GM23338 (cell line): Measurements from ENCODE around the gene PSTK. TPM values are rescaled to one million over a fixed set of nuclear protein-coding genes. Genes with fewer than 3 reads are reported as not detected.

ENCODE experiments used
- ATAC-seq: fragments of 200-7000 bp; cut with Tn5 transposase; 3 replicates; pipeline ENCODE4 v1.9.1; 2020
- DNase-seq: peaks from one replicate; pipeline ENCODE4 v3.0.0-alpha.2; 2015; ENCODE audit warnings: low spot score
- H2AFZ ChIP-seq: fragments of 200-600 bp; sonication (generic); 2 replicates; pipeline ENCODE4 v1.8.0; 2016; ENCODE audit warnings: antibody characterized with exemption, mild to moderate bottlenecking, moderate library complexity
- H3F3A ChIP-seq: fragments of 200-600 bp; sonication (generic); replicated peaks from 2 replicates; pipeline ENCODE4 v1.8.0; 2017; ENCODE audit warnings: antibody characterized with exemption, mixed run types, low read depth
- H3K27ac ChIP-seq: fragments of 200-600 bp; sonication (generic); 2 replicates; pipeline ENCODE4 v1.6.1; 2016; ENCODE audit warnings: low read depth
- H3K27me3 ChIP-seq: fragments of 200-600 bp; sonication (generic); 2 replicates; pipeline ENCODE4 v1.8.0; 2016; ENCODE audit warnings: mild to moderate bottlenecking, mixed run types, moderate library complexity; ENCODE audit not compliant: insufficient read depth
- H3K36me3 ChIP-seq: fragments of 200-600 bp; sonication (generic); 2 replicates; pipeline ENCODE4 v1.8.0; 2016; ENCODE audit warnings: mild to moderate bottlenecking; ENCODE audit not compliant: insufficient read depth
- H3K4me1 ChIP-seq: fragments of 200-600 bp; sonication (generic); 2 replicates; pipeline ENCODE4 v1.8.0; 2016; ENCODE audit warnings: mild to moderate bottlenecking, moderate library complexity; ENCODE audit not compliant: insufficient read depth
- H3K4me2 ChIP-seq: fragments of 200-600 bp; sonication (generic); 2 replicates; pipeline ENCODE4 v1.7.1; 2017; ENCODE audit warnings: mixed run types
- H3K4me3 ChIP-seq: fragments of 200-600 bp; sonication (generic); 2 replicates; pipeline ENCODE4 v1.6.1; 2016; ENCODE audit warnings: mixed run types
- H3K79me2 ChIP-seq: fragments of 200-600 bp; sonication (generic); replicated peaks from 2 replicates; pipeline ENCODE4 v1.8.0; 2017; ENCODE audit warnings: mild to moderate bottlenecking; ENCODE audit not compliant: insufficient read depth
- H3K9me2 ChIP-seq: fragments of 200-600 bp; sonication (generic); 2 replicates; pipeline ENCODE4 v1.8.0; 2017; ENCODE audit not compliant: insufficient read depth
- H4K20me1 ChIP-seq: fragments of 200-600 bp; sonication (generic); replicated peaks from 2 replicates; pipeline ENCODE4 v1.8.0; 2017; ENCODE audit warnings: mild to moderate bottlenecking; ENCODE audit not compliant: insufficient read depth
- H3K27ac Mint-ChIP-seq: 2 replicates; pipeline ENCODE4 v1.8.0; 2020; ENCODE audit warnings: inconsistent platforms, mild to moderate bottlenecking, moderate library complexity, mixed read lengths
- H3K27me3 Mint-ChIP-seq: 3 replicates; pipeline ENCODE4 v1.8.0; 2022; ENCODE audit warnings: low read depth, mild to moderate bottlenecking, moderate library complexity, mixed read lengths, inconsistent platforms; ENCODE audit not compliant: insufficient read depth, poor library complexity
- H3K36me3 Mint-ChIP-seq: 3 replicates; pipeline ENCODE4 v1.8.0; 2021; ENCODE audit warnings: low read depth, mild to moderate bottlenecking, inconsistent platforms, moderate library complexity, mixed read lengths
- H3K4me1 Mint-ChIP-seq: 3 replicates; pipeline ENCODE4 v1.8.0; 2020; ENCODE audit warnings: mild to moderate bottlenecking, inconsistent platforms, mixed read lengths
- H3K4me3 Mint-ChIP-seq: 3 replicates; pipeline ENCODE4 v1.8.0; 2021; ENCODE audit warnings: moderate library complexity, mild to moderate bottlenecking, inconsistent platforms, mixed read lengths
- H3K9me3 Mint-ChIP-seq: 3 replicates; pipeline ENCODE4 v1.8.0; 2020; ENCODE audit warnings: moderate library complexity, mild to moderate bottlenecking, inconsistent platforms, mixed read lengths
- CREB1 ChIP-seq: fragments of 250-450 bp; sonication (Bioruptor Pico); IDR thresholded peaks from 2 replicates; pipeline ENCODE4 v1.5.0; 2020; ENCODE audit warnings: low read depth, mild to moderate bottlenecking, moderate library complexity
- CTCF ChIP-seq, 2 experiments: fragments of 200-600 bp in 1 of 2; sonication (generic) in 1 of 2; conservative IDR thresholded peaks; 2 replicates each; pipeline versions ENCODE4 v1.5.1 to v1.6.1; 2016 to 2017; ENCODE audit warnings: antibody characterized with exemption in 2 of 2, low read depth in 2 of 2, mild to moderate bottlenecking in 2 of 2, moderate library complexity in 1 of 2
- ETS1 ChIP-seq: IDR thresholded peaks from 2 replicates; pipeline ENCODE4 v1.6.1; 2016; ENCODE audit warnings: antibody characterized with exemption
- EZH2 ChIP-seq: fragments of 200-600 bp; sonication (generic); IDR thresholded peaks from one replicate; pipeline ENCODE4 v1.8.0; 2017; ENCODE audit warnings: antibody characterized with exemption, mild to moderate bottlenecking, low read depth; ENCODE audit not compliant: unreplicated experiment
- EZH2phosphoT487 ChIP-seq: fragments of 200-600 bp; sonication (generic); IDR thresholded peaks from one replicate; pipeline ENCODE4 v1.8.1; 2018; ENCODE audit warnings: antibody characterized with exemption; ENCODE audit not compliant: unreplicated experiment
- JUNB ChIP-seq: IDR thresholded peaks from one replicate; pipeline ENCODE4 v1.6.1; 2016; ENCODE audit warnings: antibody characterized with exemption; ENCODE audit not compliant: unreplicated experiment
- NANOG ChIP-seq: IDR thresholded peaks from 2 replicates; pipeline ENCODE4 v1.6.1; 2016; ENCODE audit warnings: antibody characterized with exemption, borderline replicate concordance
- POLR2AphosphoS5 ChIP-seq: IDR thresholded peaks from 2 replicates; pipeline ENCODE4 v1.6.1; 2016; ENCODE audit warnings: antibody characterized with exemption, low read depth
- STAT1 ChIP-seq: IDR thresholded peaks from one replicate; pipeline ENCODE4 v1.6.1; 2016; ENCODE audit warnings: antibody characterized with exemption; ENCODE audit not compliant: unreplicated experiment
- ZNF114 ChIP-seq: fragments of 250-450 bp; sonication (Bioruptor Pico); IDR thresholded peaks from 2 replicates; pipeline ENCODE4 v1.5.0; 2020; ENCODE audit warnings: mild to moderate bottlenecking, moderate library complexity
- ZNF331 ChIP-seq: fragments of 250-450 bp; sonication (Bioruptor Pico); IDR thresholded peaks from 2 replicates; pipeline ENCODE4 v1.5.0; 2020; ENCODE audit warnings: low read depth, mild to moderate bottlenecking, moderate library complexity
- polyA plus RNA-seq: library from polyadenylated mRNA; unstranded; fragments of >200 nt; fragmentation: Nextera tagmentation; extraction: Ambion mirVana; gene quantifications from 2 replicates; pipeline ENCODE4 v1.2.1, GENCODE V29; 2016
- total RNA-seq: library from RNA; depleted of rRNA; stranded (reverse); fragments of >200 nt; shearing (Covaris generic); gene quantifications from 2 replicates; pipeline ENCODE4 v1.2.3, GENCODE V29; 2014
- TF ChIP-seq, protein P1 (sequence below): IDR thresholded peaks from one replicate; pipeline ENCODE4 v1.6.1; 2018; ENCODE audit warnings: antibody characterized with exemption; ENCODE audit not compliant: unreplicated experiment
- TF ChIP-seq, protein P2 (sequence below): fragments of 250-450 bp; sonication (Bioruptor Pico); IDR thresholded peaks from 2 replicates; pipeline ENCODE4 v1.5.0; 2020; ENCODE audit warnings: mild to moderate bottlenecking, moderate library complexity

The PSTK gene
- total and polyA plus RNA-seq, 2 experiments from 2014 or later, result 2.3 to 9.3 TPM

GRCh38 chr10:123004298-123004697 lies 24.1 kb downstream of the PSTK start:
- ATAC-seq, result no peak
- Histone ChIP-seq H3K9me2 (no peaks in the 10 kb centered on the region), H3F3A (no peaks in the 10 kb centered on the region), H3K4me2 (no peak overlapping the region), H2AFZ (no peak overlapping the region), H3K4me1 (peaks cover 7% of the 10 kb centered on the region), H4K20me1 (peaks cover 13% of the 10 kb centered on the region), H3K79me2 (peaks cover 87% of the 10 kb centered on the region), H3K27me3 (peaks cover 3% of the 10 kb centered on the region), H3K36me3 (no peaks in the 10 kb centered on the region), H3K4me3 (no peak overlapping the region), H3K27ac (no peak overlapping the region)
- peaks cover 8% of the 10 kb centered on the region for H3K27me3 Mint-ChIP-seq
- no peak overlapping the region for H3K27ac Mint-ChIP-seq
- H3K4me1 Mint-ChIP-seq, result peaks cover 22% of the 10 kb centered on the region
- TF ChIP-seq ETS1 (no peak), EZH2 (no peak), EZH2phosphoT487 (no peak), POLR2AphosphoS5 (no peak), CTCF (conservative IDR thresholded peaks at IDR 0.05; ENCODE audit: low read depth in 2 of 2) (no peak), JUNB (no peak), STAT1 (no peak), ZNF114 (CRISPR knock-in tag) (no peak), NANOG (no peak), CREB1 (CRISPR knock-in tag) (no peak), ZNF331 (no peak)
- TF ChIP-seq, protein P1, sequence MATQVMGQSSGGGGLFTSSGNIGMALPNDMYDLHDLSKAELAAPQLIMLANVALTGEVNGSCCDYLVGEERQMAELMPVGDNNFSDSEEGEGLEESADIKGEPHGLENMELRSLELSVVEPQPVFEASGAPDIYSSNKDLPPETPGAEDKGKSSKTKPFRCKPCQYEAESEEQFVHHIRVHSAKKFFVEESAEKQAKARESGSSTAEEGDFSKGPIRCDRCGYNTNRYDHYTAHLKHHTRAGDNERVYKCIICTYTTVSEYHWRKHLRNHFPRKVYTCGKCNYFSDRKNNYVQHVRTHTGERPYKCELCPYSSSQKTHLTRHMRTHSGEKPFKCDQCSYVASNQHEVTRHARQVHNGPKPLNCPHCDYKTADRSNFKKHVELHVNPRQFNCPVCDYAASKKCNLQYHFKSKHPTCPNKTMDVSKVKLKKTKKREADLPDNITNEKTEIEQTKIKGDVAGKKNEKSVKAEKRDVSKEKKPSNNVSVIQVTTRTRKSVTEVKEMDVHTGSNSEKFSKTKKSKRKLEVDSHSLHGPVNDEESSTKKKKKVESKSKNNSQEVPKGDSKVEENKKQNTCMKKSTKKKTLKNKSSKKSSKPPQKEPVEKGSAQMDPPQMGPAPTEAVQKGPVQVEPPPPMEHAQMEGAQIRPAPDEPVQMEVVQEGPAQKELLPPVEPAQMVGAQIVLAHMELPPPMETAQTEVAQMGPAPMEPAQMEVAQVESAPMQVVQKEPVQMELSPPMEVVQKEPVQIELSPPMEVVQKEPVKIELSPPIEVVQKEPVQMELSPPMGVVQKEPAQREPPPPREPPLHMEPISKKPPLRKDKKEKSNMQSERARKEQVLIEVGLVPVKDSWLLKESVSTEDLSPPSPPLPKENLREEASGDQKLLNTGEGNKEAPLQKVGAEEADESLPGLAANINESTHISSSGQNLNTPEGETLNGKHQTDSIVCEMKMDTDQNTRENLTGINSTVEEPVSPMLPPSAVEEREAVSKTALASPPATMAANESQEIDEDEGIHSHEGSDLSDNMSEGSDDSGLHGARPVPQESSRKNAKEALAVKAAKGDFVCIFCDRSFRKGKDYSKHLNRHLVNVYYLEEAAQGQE, result no peak
- TF ChIP-seq, protein P2, sequence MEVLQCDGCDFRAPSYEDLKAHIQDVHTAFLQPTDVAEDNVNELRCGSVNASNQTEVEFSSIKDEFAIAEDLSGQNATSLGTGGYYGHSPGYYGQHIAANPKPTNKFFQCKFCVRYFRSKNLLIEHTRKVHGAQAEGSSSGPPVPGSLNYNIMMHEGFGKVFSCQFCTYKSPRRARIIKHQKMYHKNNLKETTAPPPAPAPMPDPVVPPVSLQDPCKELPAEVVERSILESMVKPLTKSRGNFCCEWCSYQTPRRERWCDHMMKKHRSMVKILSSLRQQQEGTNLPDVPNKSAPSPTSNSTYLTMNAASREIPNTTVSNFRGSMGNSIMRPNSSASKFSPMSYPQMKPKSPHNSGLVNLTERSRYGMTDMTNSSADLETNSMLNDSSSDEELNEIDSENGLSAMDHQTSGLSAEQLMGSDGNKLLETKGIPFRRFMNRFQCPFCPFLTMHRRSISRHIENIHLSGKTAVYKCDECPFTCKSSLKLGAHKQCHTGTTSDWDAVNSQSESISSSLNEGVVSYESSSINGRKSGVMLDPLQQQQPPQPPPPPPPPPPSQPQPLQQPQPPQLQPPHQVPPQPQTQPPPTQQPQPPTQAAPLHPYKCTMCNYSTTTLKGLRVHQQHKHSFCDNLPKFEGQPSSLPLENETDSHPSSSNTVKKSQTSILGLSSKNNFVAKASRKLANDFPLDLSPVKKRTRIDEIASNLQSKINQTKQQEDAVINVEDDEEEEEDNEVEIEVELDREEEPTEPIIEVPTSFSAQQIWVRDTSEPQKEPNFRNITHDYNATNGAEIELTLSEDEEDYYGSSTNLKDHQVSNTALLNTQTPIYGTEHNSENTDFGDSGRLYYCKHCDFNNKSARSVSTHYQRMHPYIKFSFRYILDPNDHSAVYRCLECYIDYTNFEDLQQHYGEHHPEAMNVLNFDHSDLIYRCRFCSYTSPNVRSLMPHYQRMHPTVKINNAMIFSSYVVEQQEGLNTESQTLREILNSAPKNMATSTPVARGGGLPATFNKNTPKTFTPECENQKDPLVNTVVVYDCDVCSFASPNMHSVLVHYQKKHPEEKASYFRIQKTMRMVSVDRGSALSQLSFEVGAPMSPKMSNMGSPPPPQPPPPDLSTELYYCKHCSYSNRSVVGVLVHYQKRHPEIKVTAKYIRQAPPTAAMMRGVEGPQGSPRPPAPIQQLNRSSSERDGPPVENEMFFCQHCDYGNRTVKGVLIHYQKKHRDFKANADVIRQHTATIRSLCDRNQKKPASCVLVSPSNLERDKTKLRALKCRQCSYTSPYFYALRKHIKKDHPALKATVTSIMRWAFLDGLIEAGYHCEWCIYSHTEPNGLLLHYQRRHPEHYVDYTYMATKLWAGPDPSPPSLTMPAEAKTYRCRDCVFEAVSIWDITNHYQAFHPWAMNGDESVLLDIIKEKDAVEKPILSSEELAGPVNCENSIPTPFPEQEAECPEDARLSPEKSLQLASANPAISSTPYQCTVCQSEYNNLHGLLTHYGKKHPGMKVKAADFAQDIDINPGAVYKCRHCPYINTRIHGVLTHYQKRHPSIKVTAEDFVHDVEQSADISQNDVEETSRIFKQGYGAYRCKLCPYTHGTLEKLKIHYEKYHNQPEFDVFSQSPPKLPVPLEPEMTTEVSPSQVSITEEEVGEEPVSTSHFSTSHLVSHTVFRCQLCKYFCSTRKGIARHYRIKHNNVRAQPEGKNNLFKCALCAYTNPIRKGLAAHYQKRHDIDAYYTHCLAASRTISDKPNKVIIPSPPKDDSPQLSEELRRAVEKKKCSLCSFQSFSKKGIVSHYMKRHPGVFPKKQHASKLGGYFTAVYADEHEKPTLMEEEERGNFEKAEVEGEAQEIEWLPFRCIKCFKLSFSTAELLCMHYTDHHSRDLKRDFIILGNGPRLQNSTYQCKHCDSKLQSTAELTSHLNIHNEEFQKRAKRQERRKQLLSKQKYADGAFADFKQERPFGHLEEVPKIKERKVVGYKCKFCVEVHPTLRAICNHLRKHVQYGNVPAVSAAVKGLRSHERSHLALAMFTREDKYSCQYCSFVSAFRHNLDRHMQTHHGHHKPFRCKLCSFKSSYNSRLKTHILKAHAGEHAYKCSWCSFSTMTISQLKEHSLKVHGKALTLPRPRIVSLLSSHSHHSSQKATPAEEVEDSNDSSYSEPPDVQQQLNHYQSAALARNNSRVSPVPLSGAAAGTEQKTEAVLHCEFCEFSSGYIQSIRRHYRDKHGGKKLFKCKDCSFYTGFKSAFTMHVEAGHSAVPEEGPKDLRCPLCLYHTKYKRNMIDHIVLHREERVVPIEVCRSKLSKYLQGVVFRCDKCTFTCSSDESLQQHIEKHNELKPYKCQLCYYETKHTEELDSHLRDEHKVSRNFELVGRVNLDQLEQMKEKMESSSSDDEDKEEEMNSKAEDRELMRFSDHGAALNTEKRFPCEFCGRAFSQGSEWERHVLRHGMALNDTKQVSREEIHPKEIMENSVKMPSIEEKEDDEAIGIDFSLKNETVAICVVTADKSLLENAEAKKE (CRISPR knock-in tag), result no peak
- peaks cover 8% of the 10 kb centered on the region; the same call in 1 of the 3 replicates for H3K36me3 Mint-ChIP-seq
- no peaks in the 10 kb centered on the region for H3K9me3 Mint-ChIP-seq
- no peak overlapping the region for H3K4me3 Mint-ChIP-seq
- DNase-seq, result no peak
